ENCODE measurements around the gene ADCY5. TPM values are rescaled to one million over a fixed set of nuclear protein-coding genes. Genes with fewer than 3 reads are reported as not detected.

The ADCY5 gene
- total RNA-seq, 1 experiment from 2014 or later = 0.24 TPM

DNA sequence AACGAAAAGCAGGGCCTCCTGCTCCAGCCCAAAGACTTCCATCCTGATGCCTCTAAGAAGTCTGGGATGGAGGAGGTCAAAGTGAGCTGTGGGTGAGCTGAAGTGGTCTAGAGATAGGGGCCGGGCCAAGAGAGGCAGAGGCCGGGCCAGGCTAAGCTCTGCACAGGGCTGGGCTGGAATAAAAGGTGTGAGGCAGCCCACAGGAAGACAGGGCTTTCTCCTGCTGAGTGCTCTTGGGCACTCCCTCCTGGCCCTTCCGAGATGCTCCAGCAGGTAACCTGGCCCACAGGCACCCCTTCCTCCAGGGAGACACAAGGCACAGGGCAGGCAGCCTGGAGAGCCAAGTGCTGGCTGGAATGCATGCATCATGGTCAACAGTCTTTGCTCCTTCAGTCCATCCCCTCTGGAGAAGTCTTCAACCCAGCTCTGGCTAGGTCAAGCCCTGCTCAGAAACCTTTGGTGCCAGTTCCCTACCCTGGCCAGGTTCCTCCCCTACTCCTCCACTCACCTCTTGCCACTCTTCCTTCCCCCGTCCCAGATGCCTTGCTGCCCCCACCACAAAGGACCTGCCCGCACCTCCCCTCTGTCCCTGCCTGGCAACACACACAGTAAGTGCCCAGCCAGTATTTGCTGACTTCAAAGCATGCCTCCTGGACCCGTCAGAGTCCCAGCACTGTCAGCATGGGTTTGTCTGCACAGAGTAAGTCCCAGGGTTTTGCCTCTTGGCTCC, 153.6 kb downstream of the ADCY5 start:
- ChIA-PET CTCF (no interaction called here), POLR2A (ENCODE audit: unreplicated experiment) (no interaction called here)
- H3K9me2 ChIP-seq (ENCODE audit: insufficient read depth) = no peaks in the 10 kb centered on the region
- H2AFZ ChIP-seq = no peak overlapping the region
- H3K9me3 ChIP-seq (ENCODE audit: insufficient read depth, low read depth) = no peaks in the 10 kb centered on the region
- no peak overlapping the region for H3K4me3 ChIP-seq
- 0 out of 2 replicates have a peak, but pooled peaks cover 4% of the 10 kb centered on the region for H3K4me1 ChIP-seq (replicated peaks; ENCODE audit: insufficient read depth)
- TF ChIP-seq CTCF (conservative IDR thresholded peaks at IDR 0.05) (no peak), EZH2 (IDR thresholded peaks at IDR 0.05; ENCODE audit: low read depth) (no peak)
- no peak for DNase-seq
- no peaks in the 10 kb centered on the region for H3K27me3 ChIP-seq (ENCODE audit: insufficient read depth, low read depth)
- H3F3A ChIP-seq (ENCODE audit: insufficient read depth, low read depth) = no peaks in the 10 kb centered on the region
- no peak overlapping the region for H3K4me2 ChIP-seq
- no peaks in the 10 kb centered on the region for H3K36me3 ChIP-seq (ENCODE audit: low read depth)
- H3K79me2 ChIP-seq (ENCODE audit: low read depth) = no peaks in the 10 kb centered on the region
- no peaks in the 10 kb centered on the region for H4K20me1 ChIP-seq (ENCODE audit: insufficient read depth)
- intact Hi-C loops (cut with micrococcal nuclease; ENCODE audit: unreplicated experiment) = no loop called here
- BruUV-seq (replicated peaks) = no TSS peak
- no peak overlapping the region for H3K27ac ChIP-seq

DNA sequence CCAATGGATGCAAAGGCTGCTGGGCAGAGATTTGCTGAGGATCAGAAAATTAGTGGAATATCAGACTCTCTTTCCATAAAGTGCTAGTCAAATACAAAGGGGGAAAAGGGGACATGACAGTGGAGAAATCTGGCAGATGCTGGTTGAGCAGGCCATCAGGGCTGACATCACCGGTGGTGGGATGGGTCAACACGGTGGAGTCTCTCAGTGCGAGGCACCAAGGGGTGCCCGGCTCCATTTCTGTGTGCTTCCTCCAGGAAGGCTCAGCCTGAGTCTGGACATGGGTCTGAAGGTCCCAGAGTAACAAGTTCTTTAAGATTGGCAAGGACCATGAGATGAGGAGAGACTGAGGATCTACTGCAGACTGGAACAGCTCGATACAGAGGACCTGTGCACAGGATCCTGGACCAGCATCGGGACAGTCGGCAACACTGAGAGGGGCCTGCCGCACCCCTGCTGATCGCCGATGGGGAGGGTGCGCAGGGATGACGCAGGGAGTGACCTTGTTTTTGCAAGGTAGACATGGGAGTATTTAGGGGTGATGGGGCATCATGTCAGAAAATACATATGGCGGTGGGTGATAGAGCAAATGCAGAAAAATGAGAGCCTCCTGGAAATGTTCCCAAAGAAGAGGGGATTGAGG, 154.5 kb downstream of the ADCY5 start:
- ChIA-PET POLR2A (ENCODE audit: unreplicated experiment) (no interaction called here), CTCF (no interaction called here)
- 0 out of 2 replicates have a peak, but pooled peaks cover 4% of the 10 kb centered on the region for H3K4me1 ChIP-seq (replicated peaks; ENCODE audit: insufficient read depth)
- no peaks in the 10 kb centered on the region for H3K9me2 ChIP-seq (ENCODE audit: insufficient read depth)
- H4K20me1 ChIP-seq (ENCODE audit: insufficient read depth) = no peaks in the 10 kb centered on the region
- no peaks in the 10 kb centered on the region for H3K36me3 ChIP-seq (ENCODE audit: low read depth)
- H3K27me3 ChIP-seq (ENCODE audit: insufficient read depth, low read depth) = no peaks in the 10 kb centered on the region
- H2AFZ ChIP-seq = no peak overlapping the region
- H3K9me3 ChIP-seq (ENCODE audit: insufficient read depth, low read depth) = no peaks in the 10 kb centered on the region
- no peak overlapping the region for H3K4me3 ChIP-seq
- no peak overlapping the region for H3K4me2 ChIP-seq
- DNase-seq = no peak
- TF ChIP-seq EZH2 (IDR thresholded peaks at IDR 0.05; ENCODE audit: low read depth) = no peak
- TF ChIP-seq CTCF (conservative IDR thresholded peaks at IDR 0.05) = no peak
- no TSS peak for BruUV-seq (replicated peaks)
- no peak overlapping the region for H3K27ac ChIP-seq
- intact Hi-C loops (cut with micrococcal nuclease; ENCODE audit: unreplicated experiment) = no loop called here
- no peaks in the 10 kb centered on the region for H3F3A ChIP-seq (ENCODE audit: insufficient read depth, low read depth)
- no peaks in the 10 kb centered on the region for H3K79me2 ChIP-seq (ENCODE audit: low read depth)

DNA sequence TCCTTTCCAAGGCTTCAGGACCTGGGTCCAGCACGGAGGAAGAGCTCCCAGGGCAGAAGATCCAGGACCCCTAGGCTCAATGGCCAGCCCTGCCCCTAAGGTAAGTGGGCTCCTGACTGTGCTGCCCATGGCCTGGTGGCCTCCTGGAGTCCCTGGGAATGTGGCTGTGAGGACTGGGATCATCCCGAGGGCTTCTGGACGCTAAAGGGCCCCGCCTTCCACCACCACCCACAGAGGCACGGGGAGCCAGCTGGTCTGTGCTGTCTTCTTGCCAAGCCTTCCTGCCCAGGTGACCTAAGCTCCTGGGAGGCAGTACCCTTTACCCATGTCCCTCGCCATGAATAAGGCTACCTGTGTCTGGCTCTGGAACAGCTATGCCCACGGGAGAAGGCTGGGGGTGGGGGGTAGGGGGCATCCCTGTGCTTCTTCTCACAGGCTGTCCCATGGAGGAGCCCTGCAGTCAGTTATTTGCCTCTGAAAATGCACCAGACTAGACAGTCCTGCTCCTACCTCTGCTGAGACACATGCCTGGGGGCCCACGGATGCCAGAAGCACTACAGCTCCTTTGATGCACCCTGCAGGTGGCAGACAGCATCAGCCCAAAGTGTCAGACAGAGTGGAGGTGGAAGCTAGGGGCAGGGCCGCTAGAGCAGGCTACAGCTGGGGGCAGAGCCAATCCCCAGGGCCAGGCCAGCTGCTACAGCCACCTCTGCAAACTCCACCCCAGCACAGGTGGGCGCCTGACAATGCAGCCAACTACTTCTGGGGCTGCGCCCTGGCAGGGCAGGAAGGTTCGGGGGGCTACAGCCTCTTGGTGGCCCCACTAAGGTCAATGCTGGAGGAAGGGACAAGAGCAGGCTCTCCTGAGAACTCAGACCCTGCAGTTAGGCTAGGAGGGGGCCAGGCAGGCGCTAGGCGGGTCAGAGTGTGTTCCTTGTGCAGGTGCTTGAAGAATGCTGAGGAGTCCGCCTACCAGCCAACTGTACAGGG, 156.3 kb downstream of the ADCY5 start:
- no peak for DNase-seq
- ChIA-PET POLR2A (ENCODE audit: unreplicated experiment) (no interaction called here), CTCF (interaction anchor here (0.6 kb wide), 1 partner anchor 442 kb away, joined by 4 read pairs; no protein-coding TSS in a partner anchor)
- H4K20me1 ChIP-seq (ENCODE audit: insufficient read depth) = no peaks in the 10 kb centered on the region
- H3F3A ChIP-seq (ENCODE audit: insufficient read depth, low read depth) = no peaks in the 10 kb centered on the region
- no peaks in the 10 kb centered on the region for H3K79me2 ChIP-seq (ENCODE audit: low read depth)
- H3K9me3 ChIP-seq (ENCODE audit: insufficient read depth, low read depth) = no peaks in the 10 kb centered on the region
- no peak overlapping the region for H3K4me3 ChIP-seq
- intact Hi-C loops (cut with micrococcal nuclease; ENCODE audit: unreplicated experiment) = no loop called here
- TF ChIP-seq CTCF (conservative IDR thresholded peaks at IDR 0.05) (no peak), EZH2 (IDR thresholded peaks at IDR 0.05; ENCODE audit: low read depth) (no peak)
- H3K27ac ChIP-seq = no peak overlapping the region
- no peaks in the 10 kb centered on the region for H3K9me2 ChIP-seq (ENCODE audit: insufficient read depth)
- 0 out of 2 replicates have a peak, but pooled peaks cover 3% of the 10 kb centered on the region for H3K36me3 ChIP-seq (ENCODE audit: low read depth)
- no peak overlapping the region for H2AFZ ChIP-seq
- H3K27me3 ChIP-seq (ENCODE audit: insufficient read depth, low read depth) = no peaks in the 10 kb centered on the region
- no peak overlapping the region for H3K4me2 ChIP-seq
- no peaks in the 10 kb centered on the region for H3K4me1 ChIP-seq (replicated peaks; ENCODE audit: insufficient read depth)
- no TSS peak for BruUV-seq (replicated peaks)
